Activated CD8-positive, alpha-beta memory T cell treated with anti-CD3 and anti-CD28 coated beads, Interleukin-2, amount 50 U/mL, for 4 hours (primary cell): ENCODE measurements around the gene TCF4.

ENCODE experiments used
- DNase-seq: peaks from one replicate; pipeline ENCODE4 v3.0.0-alpha.2; 2020

The TCF4 gene

DNA sequence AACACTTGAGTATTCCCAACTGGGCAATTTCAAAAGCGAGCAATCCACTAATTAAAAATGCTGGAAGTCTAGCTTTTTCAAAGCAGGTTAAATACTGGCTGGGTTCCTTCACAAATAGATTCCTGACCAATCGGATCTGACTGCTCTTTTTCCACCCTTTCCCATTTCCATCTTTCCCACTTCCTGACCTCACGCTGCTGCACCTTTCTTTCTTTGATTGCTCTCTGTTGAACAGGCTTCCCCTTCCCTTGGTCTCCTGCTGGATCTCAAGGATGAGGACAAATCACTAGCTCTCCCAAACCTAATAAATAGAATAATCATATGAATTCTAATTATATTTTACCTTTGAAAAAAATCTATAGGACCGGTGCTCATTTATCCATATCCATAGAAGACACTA, 121.2 kb downstream of the TCF4 start:
- no peak for DNase-seq

DNA sequence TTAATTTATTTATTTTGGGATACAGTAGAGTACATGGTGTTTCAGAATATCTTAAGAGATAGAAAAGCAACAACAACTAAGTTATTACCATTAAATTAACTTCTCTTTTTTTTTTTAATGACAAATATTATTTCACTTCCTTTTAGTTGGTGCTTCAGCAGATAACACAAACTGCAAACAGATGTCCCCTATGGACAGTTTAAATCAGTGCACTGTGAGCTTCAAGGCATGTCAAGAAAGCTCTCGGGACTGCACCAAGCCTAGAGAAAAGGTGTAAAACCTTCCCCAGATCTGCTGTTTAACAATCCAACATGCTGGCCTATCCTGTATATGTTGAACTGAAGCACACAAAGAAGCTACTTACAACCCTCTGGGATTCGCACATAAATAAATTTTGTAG, 122.7 kb downstream of the TCF4 start:
- DNase-seq, result no peak

GRCh38 chr18:55464581-55464980, 123.4 kb downstream of the TCF4 start:
- no peak for DNase-seq

- DNase-seq, result no peak
Observed at GRCh38 chr18:55462652-55463051, 125.3 kb downstream of the TCF4 start.

DNA sequence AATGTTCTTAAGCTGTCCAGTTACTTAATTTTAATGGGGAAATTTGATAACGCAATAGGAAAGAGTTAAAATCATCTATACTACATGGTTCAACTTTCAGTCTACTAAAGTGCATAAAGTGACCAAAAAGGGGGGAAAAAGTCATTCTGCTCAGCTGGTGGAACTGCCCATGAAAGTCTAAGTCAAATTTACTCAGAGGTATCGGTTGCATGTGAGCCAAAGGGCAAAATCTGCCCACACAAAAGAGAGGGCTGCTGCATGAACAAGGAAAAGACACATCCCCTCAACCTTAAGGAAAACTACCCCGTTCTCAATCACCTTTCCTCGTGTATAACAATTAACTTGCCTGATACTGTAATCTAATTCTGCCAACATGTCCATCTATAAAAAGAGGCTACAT, 126.1 kb downstream of the TCF4 start:
- no peak for DNase-seq

- no peak for DNase-seq
Observed at GRCh38 chr18:55458456-55459203, 129.4 kb downstream of the TCF4 start.

DNA sequence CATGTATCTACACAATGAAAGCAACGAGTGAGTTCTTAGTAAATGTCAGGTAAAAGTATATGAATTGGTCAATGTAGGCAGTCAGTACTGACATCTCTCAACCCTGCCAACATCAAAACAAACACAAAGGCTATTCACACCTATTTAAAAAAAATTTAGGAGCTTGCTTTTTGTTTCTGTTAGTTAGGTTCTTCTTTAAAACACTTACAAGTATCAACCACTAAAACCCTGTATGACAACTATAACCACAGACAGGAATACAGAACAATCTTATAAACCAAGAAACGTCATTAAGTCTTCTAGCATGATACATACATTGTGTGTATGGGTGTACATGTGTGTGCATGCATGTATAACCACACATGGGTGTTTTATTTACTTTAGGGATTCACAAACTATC, 131.0 kb downstream of the TCF4 start:
- DNase-seq, result no peak

GRCh38 chr18:55455938-55456337, 132.1 kb downstream of the TCF4 start:
- no peak for DNase-seq

DNA sequence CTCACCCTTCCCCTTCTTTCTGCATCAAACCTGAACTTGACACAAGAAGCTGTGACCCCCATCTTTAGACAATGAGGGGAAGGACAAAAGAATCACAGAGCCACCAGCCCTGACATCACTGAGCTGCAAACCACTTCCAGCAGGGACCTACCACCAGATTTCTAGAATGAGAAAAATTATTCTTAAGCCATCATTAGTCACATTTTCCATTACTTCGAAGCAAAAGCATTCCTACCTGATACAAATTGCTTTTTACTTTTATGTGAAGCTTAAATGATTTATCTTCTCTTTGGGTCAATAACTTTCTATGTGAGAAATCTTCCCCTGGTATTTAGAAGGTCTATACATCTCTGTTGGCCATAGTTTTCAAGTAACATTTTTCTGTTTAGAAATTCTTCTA, 134.8 kb downstream of the TCF4 start:
- no peak for DNase-seq

DNA sequence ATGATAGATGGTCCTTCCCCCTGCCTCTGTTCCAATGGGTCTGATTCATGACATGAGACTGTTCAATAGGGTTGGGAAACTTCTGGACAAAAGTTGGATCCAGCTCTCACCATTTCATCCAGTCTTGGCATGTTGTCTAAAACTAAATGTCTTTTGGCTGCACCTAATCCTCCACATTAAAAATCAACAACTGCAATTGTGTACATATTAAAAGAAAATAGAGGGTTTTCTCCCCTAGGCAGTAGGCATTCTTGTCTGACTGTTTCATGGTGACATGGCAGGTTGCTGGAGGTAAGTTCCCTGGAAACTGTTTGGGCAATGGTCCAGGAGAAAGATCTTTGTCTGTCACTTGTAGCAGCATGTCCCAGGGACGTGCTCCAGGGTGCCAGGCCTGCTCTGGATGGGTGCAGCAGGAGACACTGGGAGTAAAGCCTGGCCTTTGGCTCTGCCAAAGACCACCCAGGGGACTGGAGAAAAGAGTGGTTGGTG, 135.8 kb downstream of the TCF4 start:
- DNase-seq, result no peak

DNA sequence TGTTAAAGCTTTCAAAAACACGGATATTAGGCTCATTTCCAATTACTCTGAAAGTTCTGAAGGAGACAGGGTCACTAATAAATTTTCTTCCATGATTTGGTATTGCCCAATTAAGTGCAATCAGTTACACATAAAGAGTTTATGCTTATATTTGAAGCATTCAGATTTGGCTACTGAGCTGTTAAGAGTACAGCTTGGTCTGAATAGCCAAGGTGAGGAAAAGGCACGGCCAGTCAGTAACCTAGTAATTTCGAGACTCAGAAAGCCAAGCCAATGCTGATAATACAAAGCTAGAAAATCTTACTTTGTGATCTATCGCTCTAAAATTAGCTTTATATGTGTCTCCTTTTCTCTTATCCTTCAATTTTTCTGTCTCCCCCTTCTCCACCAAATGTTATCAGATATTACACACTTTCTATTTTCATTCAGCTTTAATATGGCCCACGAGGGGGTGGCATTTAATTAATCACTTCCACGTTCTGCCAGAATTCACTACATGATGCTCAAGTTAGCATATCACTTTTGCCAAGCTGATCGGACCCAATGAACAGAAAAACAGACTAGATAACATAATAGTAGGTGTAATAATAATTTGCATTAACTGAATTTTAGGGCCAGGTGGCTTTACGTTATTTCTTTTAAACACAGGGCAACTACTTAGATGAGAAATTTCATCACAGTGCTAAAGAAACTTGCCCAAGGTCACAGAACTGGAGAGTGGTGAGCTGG, 138.4 kb downstream of the TCF4 start:
- no peak for DNase-seq

DNA sequence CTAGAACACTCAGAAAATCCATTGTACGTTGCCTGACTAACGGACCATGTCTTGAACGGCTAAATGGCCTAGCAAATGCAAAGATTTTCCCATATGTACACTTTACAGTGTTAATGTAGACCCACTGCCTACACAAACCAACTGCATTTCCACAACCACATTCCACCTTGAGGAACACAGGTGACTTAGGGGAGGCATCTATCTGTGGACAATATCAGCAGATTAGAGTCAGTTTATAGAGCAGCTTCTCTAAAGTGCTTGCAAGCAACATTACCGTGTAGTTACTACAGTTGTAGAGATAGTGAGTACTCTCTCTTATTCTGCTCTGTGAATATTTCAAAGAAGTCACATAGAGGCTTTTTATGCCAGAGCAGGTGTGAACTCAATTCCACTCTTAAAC, 139.6 kb downstream of the TCF4 start:
- DNase-seq, result no peak

DNA sequence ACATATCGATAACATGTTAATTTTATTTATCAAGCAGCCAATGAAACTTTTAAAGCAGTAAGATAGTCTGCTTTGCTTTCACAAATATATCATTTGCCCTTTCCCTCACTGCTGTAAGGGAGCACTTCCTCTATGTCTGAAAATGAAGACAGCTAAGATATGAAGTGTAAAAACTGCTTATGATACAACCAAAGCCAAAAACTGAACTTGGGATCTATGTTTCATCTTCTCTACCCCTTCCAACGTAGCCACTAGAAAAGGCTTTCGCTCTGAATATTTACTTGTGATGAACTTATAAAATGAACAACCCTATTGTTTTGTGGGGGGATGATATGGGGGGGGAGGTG, 140.3 kb downstream of the TCF4 start:
- DNase-seq, result no peak

DNA sequence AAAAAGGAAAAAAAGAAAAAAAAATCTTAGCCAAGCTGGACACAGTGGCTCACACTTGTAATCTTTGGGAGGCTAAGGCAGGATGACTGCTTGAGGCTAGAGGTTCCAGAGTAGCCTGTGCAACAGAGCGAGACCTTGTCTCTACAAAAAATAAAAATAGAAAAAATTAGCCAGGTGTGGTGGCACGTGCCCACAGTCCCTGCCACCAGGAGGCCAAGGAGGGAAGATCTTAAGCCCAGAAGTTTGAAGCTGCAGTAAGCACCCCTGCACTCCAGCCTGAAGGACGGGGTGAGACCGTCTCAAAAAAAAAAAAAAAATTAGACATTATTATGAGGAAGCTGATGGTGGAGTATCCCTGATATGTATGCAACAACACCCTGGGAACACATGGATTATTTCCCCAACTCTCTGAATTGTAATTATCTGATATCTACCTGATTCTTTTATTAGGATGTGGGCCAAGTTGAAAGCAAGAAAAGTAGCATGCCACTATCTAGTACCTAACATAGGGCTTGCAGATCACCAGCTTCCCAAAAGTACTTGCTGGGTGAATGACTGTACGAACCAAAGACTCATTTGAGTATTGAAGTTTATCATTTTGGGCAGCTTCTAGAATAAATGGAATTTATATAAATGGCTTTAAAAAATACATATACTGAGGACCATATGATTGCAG, 140.9 kb downstream of the TCF4 start:
- DNase-seq, result no peak

- no peak for DNase-seq
Observed at GRCh38 chr18:55444536-55444935, 143.5 kb downstream of the TCF4 start.

GRCh38 chr18:55443776-55444175, 144.2 kb downstream of the TCF4 start:
- no peak for DNase-seq

DNA sequence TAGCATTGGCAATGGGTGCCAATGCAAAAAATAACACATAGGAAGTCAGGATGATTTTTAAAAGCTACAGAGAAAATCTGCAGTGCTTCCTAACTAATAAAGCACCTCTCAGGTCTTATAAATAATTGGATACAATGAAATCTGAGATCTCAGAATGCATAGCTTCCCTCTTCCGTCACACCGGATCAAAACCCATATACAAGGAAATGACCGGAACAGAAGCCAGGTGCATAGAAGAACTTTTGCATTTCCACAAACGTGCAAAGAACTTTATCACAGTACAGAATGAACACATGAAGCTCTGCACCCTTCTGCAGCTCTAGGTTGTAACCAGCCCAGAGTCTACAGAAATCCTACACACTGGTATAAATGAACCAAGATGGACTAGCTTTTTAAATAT, 145.4 kb downstream of the TCF4 start:
- no peak for DNase-seq

DNA sequence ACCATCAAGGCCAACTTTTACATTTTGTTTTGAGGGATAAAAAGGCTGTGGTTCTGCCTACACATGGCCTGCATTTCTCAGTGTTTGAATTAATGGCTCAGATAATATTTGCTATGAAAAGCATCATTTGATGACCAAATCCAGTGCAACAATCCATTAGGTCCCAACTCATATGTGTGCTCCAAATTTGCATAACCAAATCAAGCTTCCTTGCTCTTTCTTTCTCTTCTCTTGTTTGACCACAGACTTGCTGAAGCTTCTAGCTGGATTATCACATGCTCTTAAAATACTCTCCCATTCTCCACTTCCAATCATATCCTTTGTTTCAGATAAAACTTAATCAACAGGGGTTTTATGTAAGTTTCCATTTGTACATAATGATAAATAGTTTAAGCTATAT, 147.0 kb downstream of the TCF4 start:
- DNase-seq, result no peak

DNA sequence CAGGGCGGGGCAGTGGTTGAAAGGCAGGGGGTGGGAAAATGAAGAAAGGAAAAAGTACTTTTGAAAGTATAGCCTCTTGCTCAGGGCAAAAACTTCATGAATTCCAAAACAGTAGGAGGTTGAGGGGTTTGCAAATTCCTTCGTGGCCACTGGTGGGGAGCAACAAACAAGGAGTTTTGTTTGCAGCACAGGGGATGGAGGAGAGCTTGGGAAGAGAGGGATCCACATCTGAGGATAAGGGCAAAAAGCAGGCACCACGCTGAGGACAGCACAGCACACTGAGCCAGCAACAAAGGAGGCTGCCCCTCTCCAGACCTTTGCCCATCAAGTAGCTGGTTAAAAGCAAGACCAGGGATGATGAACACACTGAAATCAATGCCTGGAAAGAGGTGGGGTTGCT, 148.9 kb downstream of the TCF4 start:
- no peak for DNase-seq

- DNase-seq, result no peak
Observed at GRCh38 chr18:55435592-55435991, 152.4 kb downstream of the TCF4 start.

DNA sequence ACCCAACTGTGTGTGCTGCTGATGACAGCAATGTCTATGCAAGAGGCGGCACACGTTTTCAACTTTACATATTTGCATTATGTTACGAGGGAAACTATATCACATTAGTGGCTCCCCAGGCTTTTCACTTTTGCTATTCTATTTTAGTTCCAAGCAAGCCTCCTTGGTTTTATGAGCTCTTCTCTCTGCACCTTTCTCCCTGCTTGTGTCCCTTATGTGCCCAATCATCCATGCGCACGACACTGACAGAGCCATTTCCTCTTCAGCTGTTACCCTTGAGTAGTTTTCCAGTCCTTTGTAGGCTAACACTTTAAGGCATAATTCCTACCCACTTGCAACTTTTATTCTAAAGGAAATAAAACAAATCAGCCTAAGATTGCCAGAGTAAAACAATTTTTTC, 154.3 kb downstream of the TCF4 start:
- DNase-seq, result no peak

- no peak for DNase-seq
Observed at GRCh38 chr18:55433140-55433539, 154.9 kb downstream of the TCF4 start.

- no peak for DNase-seq
Observed at GRCh38 chr18:55432307-55433040, 155.5 kb downstream of the TCF4 start.
